ENCODE results near the gene DCTN3. TPM values are rescaled to one million over a fixed set of nuclear protein-coding genes. Genes with fewer than 3 reads are reported as not detected.

The DCTN3 gene
- 135 TPM for total RNA-seq
- long read RNA-seq, transcript DCTN3-201 (7 exons, 808 nt), result major isoform, 69 of 80 reads
- long read RNA-seq, partial matches to known transcripts, result 0 of 80 reads
- long read RNA-seq, other reads (novel, unspliced or antisense), result 7 of 80 reads

DNA sequence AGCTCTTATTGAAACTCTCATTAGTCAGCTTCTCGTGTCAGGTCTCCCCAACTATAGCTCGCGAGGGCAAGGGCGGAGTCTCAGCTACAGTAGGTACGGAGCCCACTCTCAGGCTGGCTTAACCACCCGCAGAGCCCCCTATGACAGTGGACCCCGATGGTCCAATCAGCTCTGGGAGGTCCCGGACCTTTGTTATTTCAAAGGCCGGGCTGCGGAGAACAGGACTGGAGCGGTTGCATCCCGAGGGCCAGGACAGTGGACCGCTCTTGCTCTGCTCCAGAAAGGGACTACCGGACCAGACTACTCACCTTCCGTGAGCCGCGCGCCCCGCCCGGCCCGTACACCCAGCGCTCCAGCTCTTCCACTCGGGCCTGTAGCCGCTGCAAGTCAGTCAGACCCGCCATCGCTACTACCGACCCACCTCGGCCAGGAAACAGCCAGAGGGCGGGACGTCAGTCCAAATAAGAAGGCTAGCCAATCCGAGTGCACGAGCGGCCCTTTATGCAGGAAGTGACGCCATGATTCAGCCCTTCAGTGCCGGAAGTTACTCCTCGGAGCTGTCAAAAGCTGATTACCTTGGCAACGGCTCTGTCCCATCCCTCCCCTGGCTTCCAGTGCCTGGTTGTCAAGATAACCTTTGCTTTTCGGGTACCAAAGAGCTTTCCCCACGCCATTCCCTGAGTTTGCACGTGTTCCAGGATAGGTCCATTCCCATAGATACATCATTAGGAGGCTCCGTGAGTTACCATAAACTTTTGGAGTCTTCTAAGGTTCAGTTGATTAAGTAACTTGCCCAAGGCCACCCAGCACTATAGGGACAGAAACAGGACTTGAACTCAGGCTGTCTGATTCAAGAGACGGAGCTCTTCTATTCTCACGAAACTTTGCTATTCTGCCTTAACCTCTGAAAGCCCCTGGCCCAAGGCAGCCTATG, at the start of gene DCTN3:
Gene DCTN3 (minus strand): TSS at position 435 of the 934 bp plus-strand sequence. CDS start 31 bp downstream, at position 404.
- H3K27ac ChIP-seq (replicated peaks), result peak within 1 kb of the TSS; percentile 57
- H3K4me3 ChIP-seq, result peak within 1 kb of the TSS; percentile 86
- peaks cover 30% of the 10 kb centered on the region for H3K36me3 ChIP-seq
- no peaks in the 10 kb centered on the region for H3K9me3 ChIP-seq (replicated peaks)
- H3K27me3 ChIP-seq (ENCODE audit: low read depth), result peaks cover 42% of the 10 kb centered on the region
- peaks cover 30% of the 10 kb centered on the region for H3K4me1 ChIP-seq
- TF ChIP-seq, protein P1, sequence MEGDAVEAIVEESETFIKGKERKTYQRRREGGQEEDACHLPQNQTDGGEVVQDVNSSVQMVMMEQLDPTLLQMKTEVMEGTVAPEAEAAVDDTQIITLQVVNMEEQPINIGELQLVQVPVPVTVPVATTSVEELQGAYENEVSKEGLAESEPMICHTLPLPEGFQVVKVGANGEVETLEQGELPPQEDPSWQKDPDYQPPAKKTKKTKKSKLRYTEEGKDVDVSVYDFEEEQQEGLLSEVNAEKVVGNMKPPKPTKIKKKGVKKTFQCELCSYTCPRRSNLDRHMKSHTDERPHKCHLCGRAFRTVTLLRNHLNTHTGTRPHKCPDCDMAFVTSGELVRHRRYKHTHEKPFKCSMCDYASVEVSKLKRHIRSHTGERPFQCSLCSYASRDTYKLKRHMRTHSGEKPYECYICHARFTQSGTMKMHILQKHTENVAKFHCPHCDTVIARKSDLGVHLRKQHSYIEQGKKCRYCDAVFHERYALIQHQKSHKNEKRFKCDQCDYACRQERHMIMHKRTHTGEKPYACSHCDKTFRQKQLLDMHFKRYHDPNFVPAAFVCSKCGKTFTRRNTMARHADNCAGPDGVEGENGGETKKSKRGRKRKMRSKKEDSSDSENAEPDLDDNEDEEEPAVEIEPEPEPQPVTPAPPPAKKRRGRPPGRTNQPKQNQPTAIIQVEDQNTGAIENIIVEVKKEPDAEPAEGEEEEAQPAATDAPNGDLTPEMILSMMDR (IDR thresholded peaks at IDR 0.05; ENCODE audit: borderline replicate concordance), result peak; percentile 17
- intact Hi-C loops (cut with micrococcal nuclease), result no loop called here
- peak; percentile 92 for DNase-seq

DNA sequence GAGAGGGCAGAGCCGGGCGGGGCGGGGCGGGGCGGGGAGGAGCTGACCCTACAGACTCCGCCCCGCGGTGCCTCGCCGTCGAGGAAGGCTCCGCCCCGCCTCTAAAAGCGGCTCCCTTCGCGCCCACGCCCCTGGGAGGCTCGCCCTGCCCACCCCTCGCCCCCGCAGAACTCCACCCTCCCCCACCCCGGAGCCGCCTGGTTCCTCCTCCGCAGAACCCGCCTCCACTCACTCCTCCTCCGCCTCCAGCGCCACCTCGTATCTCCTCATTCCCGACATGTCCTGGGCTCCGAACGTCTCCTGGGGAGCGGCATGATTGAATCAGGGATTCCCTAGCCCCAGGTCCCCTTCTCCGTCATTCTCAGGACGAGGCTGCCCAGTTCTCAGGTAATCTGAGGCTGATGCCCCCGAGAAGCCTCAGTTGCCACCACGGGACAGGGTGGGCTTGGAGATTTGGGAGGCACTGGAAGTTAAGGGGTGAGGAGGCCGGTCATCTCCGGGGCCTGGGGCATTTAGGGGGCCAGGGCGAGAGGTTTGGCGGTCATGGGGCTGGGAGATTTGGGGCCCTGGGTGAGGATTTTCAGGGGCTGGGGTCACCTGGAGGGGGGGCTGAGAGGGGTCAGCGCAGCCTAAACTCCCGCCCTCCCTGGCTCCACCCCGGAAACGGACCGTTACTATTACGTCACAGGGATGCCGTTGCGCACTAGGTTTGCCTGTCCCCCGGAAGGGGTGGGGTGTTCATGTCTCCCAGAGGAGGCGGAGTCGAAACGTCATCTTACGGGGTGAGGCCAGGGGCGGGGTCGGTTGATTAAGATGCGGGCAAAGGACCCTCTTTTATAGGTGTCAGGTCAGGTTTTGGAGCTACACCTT, 45.3 kb upstream of the DCTN3 start:
- intact Hi-C loops (cut with micrococcal nuclease), result no loop called here
- peak; percentile 94 for DNase-seq
- TF ChIP-seq, protein P1 (IDR thresholded peaks at IDR 0.05; ENCODE audit: borderline replicate concordance), result no peak

DNA sequence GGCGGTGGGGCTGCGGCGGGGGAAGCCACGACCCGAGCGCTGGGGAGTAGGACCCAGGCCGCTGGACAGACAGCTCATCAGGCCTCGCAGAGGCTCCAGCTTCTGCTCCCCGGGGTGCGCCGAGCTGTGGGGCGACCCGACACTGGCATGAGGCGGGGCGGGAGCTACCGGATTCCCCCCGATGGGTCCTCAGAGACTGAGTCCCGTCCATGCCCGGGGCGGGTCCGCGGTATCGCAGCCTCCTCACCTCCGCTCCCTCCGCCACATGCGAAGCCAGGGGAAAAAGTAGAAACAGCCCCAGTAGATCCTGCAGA, 44.7 kb upstream of the DCTN3 start:
- intact Hi-C loops (cut with micrococcal nuclease), result no loop called here
- H3K27me3 ChIP-seq (ENCODE audit: low read depth), result no peaks in the 10 kb centered on the region
- H3K4me3 ChIP-seq, result peak overlapping the region; percentile 79
- peaks cover 22% of the 10 kb centered on the region for H3K36me3 ChIP-seq
- peaks cover 29% of the 10 kb centered on the region for H3K4me1 ChIP-seq
- TF ChIP-seq, protein P1 (IDR thresholded peaks at IDR 0.05; ENCODE audit: borderline replicate concordance), result no peak
- peak overlapping the region; percentile 98 for H3K27ac ChIP-seq (replicated peaks)
- H3K9me3 ChIP-seq (replicated peaks), result peaks cover 4% of the 10 kb centered on the region
- DNase-seq, result no peak

More for the DNA sequence above, 45.3 kb upstream of the DCTN3 start:
- Histone ChIP-seq H3K27ac (replicated peaks) (peak overlapping the region; percentile 98), H3K27me3 (ENCODE audit: low read depth) (no peaks in the 10 kb centered on the region), H3K36me3 (peaks cover 16% of the 10 kb centered on the region), H3K4me1 (peaks cover 29% of the 10 kb centered on the region), H3K9me3 (replicated peaks) (peaks cover 9% of the 10 kb centered on the region), H3K4me3 (peak overlapping the region; percentile 79)

DNA sequence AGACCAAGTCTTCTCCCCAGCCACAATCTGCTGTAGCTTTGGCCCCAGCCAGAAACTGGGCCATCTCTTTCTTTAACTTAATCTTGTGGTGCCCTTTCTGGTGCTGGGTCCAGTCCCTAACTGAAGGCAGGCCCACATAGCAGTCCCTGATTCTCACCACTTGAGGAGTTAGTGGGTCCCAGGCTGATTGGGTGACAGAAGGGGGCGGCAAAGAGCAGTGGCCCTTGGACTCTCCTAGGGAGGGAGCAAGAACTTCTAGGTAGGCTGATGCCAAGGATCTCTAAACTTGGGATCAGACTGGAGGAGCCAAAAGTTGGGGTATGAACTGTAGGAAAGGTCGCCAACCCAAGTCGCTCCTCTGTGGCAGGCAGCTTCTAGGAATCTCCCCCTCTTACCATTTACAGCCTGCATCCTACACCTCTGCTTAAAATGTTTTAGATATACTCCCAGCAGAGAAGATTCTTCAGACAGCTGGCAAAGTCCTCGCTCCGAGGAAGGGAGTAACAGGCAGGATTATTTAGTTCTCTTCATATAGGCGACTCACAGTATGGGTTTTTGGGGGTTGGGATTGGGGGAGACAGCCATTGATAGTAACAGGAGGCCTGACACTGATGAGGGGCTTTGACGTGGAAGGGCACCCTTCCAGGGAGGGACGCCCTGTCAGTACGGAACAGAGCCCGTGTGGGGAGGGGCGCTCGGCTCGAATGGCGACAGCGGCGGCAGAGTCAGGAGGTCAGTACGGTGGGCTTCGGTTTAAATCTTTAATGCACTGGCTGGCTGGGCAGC, 44.2 kb upstream of the DCTN3 start:
- Histone ChIP-seq H3K27ac (replicated peaks) (peak overlapping the region; percentile 98), H3K27me3 (ENCODE audit: low read depth) (no peaks in the 10 kb centered on the region), H3K4me1 (peaks cover 29% of the 10 kb centered on the region), H3K4me3 (peak overlapping the region; percentile 79), H3K9me3 (replicated peaks) (no peaks in the 10 kb centered on the region), H3K36me3 (peaks cover 27% of the 10 kb centered on the region)
- intact Hi-C loops (cut with micrococcal nuclease), result no loop called here
- DNase-seq, result peak; percentile 79
- TF ChIP-seq, protein P1 (IDR thresholded peaks at IDR 0.05; ENCODE audit: borderline replicate concordance), result peak; percentile 80

DNA sequence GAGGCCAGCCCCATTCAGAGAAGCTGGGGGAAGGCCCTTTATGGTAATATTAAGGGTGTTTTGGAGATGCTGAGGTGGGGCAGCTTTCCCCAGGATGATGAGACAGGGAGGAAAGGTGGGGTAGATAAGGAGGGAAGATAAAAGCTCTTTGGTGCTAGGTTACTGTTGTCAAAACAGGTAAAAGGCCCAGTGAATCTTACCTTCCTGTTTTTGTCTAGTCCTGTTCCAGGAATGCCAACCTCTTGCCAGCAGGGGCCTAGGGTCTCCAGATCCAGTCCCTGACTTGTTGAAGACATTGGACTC, 43.0 kb upstream of the DCTN3 start:
- Histone ChIP-seq H3K4me3 (no peak overlapping the region), H3K27me3 (ENCODE audit: low read depth) (no peaks in the 10 kb centered on the region), H3K9me3 (replicated peaks) (no peaks in the 10 kb centered on the region), H3K36me3 (peaks cover 25% of the 10 kb centered on the region), H3K4me1 (peaks cover 29% of the 10 kb centered on the region), H3K27ac (replicated peaks) (no peak overlapping the region)
- TF ChIP-seq, protein P1 (IDR thresholded peaks at IDR 0.05; ENCODE audit: borderline replicate concordance), result no peak
- DNase-seq, result no peak
- intact Hi-C loops (cut with micrococcal nuclease), result no loop called here
